SK-N-SH (cell line): ENCODE results near the gene CD6. TPM values are rescaled to one million over a fixed set of nuclear protein-coding genes. Genes with fewer than 3 reads are reported as not detected.

Source experiments
- CTCF ChIA-PET: fragments of 300-600, 350-600 bp; formaldehyde crosslinking; extraction: SDS; loops from one replicate; lab custom pipeline; 2021; lab: Yijun Ruan, JAX
- POLR2A ChIA-PET: fragments of 350-600 bp; sonication (Branson Sonifier 250); formaldehyde crosslinking; extraction: SDS; loops from one replicate; lab custom pipeline; 2020; ENCODE audit warnings: antibody characterized with exemption, inconsistent platforms; lab: Yijun Ruan, JAX
- DNase-seq: peaks from one replicate; pipeline ENCODE4 v3.0.0; 2012
- H2AFZ ChIP-seq: fragments of 200-600 bp; sonication (generic); 2 replicates; pipeline ENCODE4 v1.8.1; 2016; ENCODE audit warnings: antibody characterized with exemption, mild to moderate bottlenecking, low read depth
- H3F3A ChIP-seq: fragments of 200-600 bp; sonication (generic); replicated peaks from 2 replicates; pipeline ENCODE3; 2016; ENCODE audit warnings: antibody characterized with exemption, mild to moderate bottlenecking; ENCODE audit not compliant: insufficient read depth
- H3K27ac ChIP-seq, 2 experiments: fragments of 200-500 bp in 1 of 2; fragments of 200-600 bp in 1 of 2; sonication (Bioruptor generic) in 1 of 2; sonication (generic), shearing (Covaris generic) in 1 of 2; 2 replicates each; pipeline versions ENCODE4 v1.5.1 to v1.6.1; 2014 to 2016; ENCODE audit warnings: low read depth in 2 of 2, inconsistent platforms in 1 of 2, low read length in 1 of 2, mild to moderate bottlenecking in 1 of 2, mixed read lengths in 1 of 2
- H3K27me3 ChIP-seq: fragments of 200-600 bp; sonication (generic), shearing (Covaris generic); 2 replicates; pipeline ENCODE4 v1.6.1; 2016; ENCODE audit warnings: mixed run types; ENCODE audit not compliant: insufficient read depth
- H3K36me3 ChIP-seq, 2 experiments: fragments of 200-500 bp in 1 of 2; fragments of 200-600 bp in 1 of 2; sonication (Bioruptor generic) in 1 of 2; sonication (generic) in 1 of 2; replicated peaks in 1 of 2; 2 replicates each; pipeline versions ENCODE3 to v1.5.1; 2014 to 2016; ENCODE audit warnings: low read length in 1 of 2, mild to moderate bottlenecking in 1 of 2; ENCODE audit not compliant: insufficient read depth in 2 of 2, control insufficient read depth in 1 of 2
- H3K4me1 ChIP-seq, 2 experiments: fragments of 200-500 bp in 1 of 2; fragments of 200-600 bp in 1 of 2; sonication (Bioruptor generic) in 1 of 2; sonication (generic), shearing (Covaris generic) in 1 of 2; 2 replicates each; pipeline versions ENCODE4 v1.5.1 to v1.6.1; 2014 to 2016; ENCODE audit warnings: low read depth in 1 of 2, low read length in 1 of 2, mixed run types in 1 of 2; ENCODE audit not compliant: insufficient read depth in 2 of 2, control insufficient read depth in 1 of 2
- H3K4me2 ChIP-seq: fragments of 200-600 bp; sonication (generic), shearing (Covaris generic); 2 replicates; pipeline ENCODE4 v1.6.1; 2017; ENCODE audit warnings: mixed run types
- H3K4me3 ChIP-seq, 2 experiments: fragments of 200-500 bp in 1 of 2; fragments of 200-600 bp in 1 of 2; sonication (Bioruptor generic) in 1 of 2; sonication (generic), shearing (Covaris generic) in 1 of 2; 2 replicates each; pipeline versions ENCODE4 v1.5.1 to v1.8.1; 2014 to 2016; ENCODE audit warnings: low read depth in 2 of 2, inconsistent platforms in 1 of 2, low read length in 1 of 2, mild to moderate bottlenecking in 1 of 2, mixed read lengths in 1 of 2, moderate library complexity in 1 of 2
- H3K79me2 ChIP-seq: fragments of 200-600 bp; sonication (generic); 2 replicates; pipeline ENCODE4 v1.8.1; 2017; ENCODE audit warnings: mild to moderate bottlenecking; ENCODE audit not compliant: insufficient read depth
- H3K9ac ChIP-seq: fragments of 200-600 bp; sonication (generic); 2 replicates; pipeline ENCODE4 v1.6.1; 2017; ENCODE audit warnings: mixed run types
- H3K9me2 ChIP-seq: fragments of 200-600 bp; sonication (generic); 2 replicates; pipeline ENCODE4 v1.6.1; 2017; ENCODE audit warnings: mixed run types
- H3K9me3 ChIP-seq: fragments of 200-600 bp; sonication (generic); 2 replicates; pipeline ENCODE4 v1.6.1; 2017; ENCODE audit warnings: mixed run types, mild to moderate bottlenecking, moderate library complexity
- H4K20me1 ChIP-seq: fragments of 200-600 bp; sonication (generic); 2 replicates; pipeline ENCODE4 v1.6.1; 2017; ENCODE audit warnings: mild to moderate bottlenecking, mixed run types; ENCODE audit not compliant: insufficient read depth
- EZH2phosphoT487 ChIP-seq: fragments of 200-600 bp; sonication (generic); IDR thresholded peaks from 2 replicates; pipeline ENCODE4 v1.6.1; 2017; ENCODE audit warnings: low read depth, mixed run types, mild to moderate bottlenecking, antibody characterized with exemption, moderate library complexity, borderline replicate concordance
- FOSL2 ChIP-seq: IDR thresholded peaks from 2 replicates; pipeline ENCODE4 v1.4.0; 2012; ENCODE audit warnings: low read depth, mild to moderate bottlenecking, moderate library complexity, borderline replicate concordance
- FOXJ3 ChIP-seq: sonication (generic); formaldehyde crosslinking; IDR thresholded peaks from 2 replicates; pipeline ENCODE4 v1.5.1; 2020; ENCODE audit warnings: mild to moderate bottlenecking, missing genetic modification reagents
- FOXM1 ChIP-seq: IDR thresholded peaks from 2 replicates; pipeline ENCODE4 v1.4.0; 2012; ENCODE audit warnings: low read depth, mild to moderate bottlenecking
- MEF2A ChIP-seq: IDR thresholded peaks from 2 replicates; pipeline ENCODE4 v1.4.0; 2012; ENCODE audit warnings: low read depth, borderline replicate concordance
- MXI1 ChIP-seq: IDR thresholded peaks from 2 replicates; pipeline ENCODE4 v1.6.1; 2012; ENCODE audit warnings: mild to moderate bottlenecking, low read depth, low read length, improper control_type of control experiment
- POLR2AphosphoS5 ChIP-seq: IDR thresholded peaks from 2 replicates; pipeline ENCODE4 v1.6.1; 2012; ENCODE audit warnings: low read depth, low read length
- RXRA ChIP-seq: IDR thresholded peaks from 2 replicates; pipeline ENCODE4 v1.4.0; 2012; ENCODE audit warnings: low read depth, mild to moderate bottlenecking, borderline replicate concordance
- SIN3A ChIP-seq: IDR thresholded peaks from 2 replicates; pipeline ENCODE4 v1.6.1; 2012; ENCODE audit warnings: low read depth, mild to moderate bottlenecking, low read length, moderate library complexity, borderline replicate concordance
- TAF1 ChIP-seq: IDR thresholded peaks from 2 replicates; pipeline ENCODE4 v1.6.1; 2012; ENCODE audit warnings: low read depth, mild to moderate bottlenecking, low read length, moderate library complexity, borderline replicate concordance
- YY1 ChIP-seq: IDR thresholded peaks from 2 replicates; pipeline ENCODE4 v1.4.0; 2012; ENCODE audit warnings: low read depth, mild to moderate bottlenecking
- WGBS: methylation state at CpG from one replicate; pipeline ENCODE4 v1.1.6; 2017; ENCODE audit warnings: low lambda C conversion rate; 5-methylcytosine and 5-hydroxymethylcytosine counted together
- polyA plus RNA-seq, 3 experiments: library from polyadenylated mRNA; depleted of rRNA; stranded (reverse); fragments of >200 nt; gene quantifications; 2 replicates each; pipeline ENCODE4 v1.2.3, GENCODE V29; 2012
- TF ChIP-seq, protein P1 (sequence below): IDR thresholded peaks from 2 replicates; pipeline ENCODE4 v1.4.0; 2012; ENCODE audit warnings: low read depth
- TF ChIP-seq, protein P2 (sequence below): fragments of 200-600 bp; sonication (generic); IDR thresholded peaks from 2 replicates; pipeline ENCODE4 v1.6.1; 2017; ENCODE audit warnings: antibody characterized with exemption, mild to moderate bottlenecking, moderate library complexity
- TF ChIP-seq, protein P3 (sequence below): IDR thresholded peaks from 2 replicates; pipeline ENCODE4; 2012

The CD6 gene, protein sequence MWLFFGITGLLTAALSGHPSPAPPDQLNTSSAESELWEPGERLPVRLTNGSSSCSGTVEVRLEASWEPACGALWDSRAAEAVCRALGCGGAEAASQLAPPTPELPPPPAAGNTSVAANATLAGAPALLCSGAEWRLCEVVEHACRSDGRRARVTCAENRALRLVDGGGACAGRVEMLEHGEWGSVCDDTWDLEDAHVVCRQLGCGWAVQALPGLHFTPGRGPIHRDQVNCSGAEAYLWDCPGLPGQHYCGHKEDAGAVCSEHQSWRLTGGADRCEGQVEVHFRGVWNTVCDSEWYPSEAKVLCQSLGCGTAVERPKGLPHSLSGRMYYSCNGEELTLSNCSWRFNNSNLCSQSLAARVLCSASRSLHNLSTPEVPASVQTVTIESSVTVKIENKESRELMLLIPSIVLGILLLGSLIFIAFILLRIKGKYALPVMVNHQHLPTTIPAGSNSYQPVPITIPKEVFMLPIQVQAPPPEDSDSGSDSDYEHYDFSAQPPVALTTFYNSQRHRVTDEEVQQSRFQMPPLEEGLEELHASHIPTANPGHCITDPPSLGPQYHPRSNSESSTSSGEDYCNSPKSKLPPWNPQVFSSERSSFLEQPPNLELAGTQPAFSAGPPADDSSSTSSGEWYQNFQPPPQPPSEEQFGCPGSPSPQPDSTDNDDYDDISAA
- not detected in 2 replicates for polyA plus RNA-seq (2012; rRNA removed)
- not detected in 2 replicates for polyA plus RNA-seq (2012; cell fraction: cytosol; rRNA removed)
- not detected in 2 replicates for polyA plus RNA-seq (2012; cell fraction: nucleus; rRNA removed)

DNA sequence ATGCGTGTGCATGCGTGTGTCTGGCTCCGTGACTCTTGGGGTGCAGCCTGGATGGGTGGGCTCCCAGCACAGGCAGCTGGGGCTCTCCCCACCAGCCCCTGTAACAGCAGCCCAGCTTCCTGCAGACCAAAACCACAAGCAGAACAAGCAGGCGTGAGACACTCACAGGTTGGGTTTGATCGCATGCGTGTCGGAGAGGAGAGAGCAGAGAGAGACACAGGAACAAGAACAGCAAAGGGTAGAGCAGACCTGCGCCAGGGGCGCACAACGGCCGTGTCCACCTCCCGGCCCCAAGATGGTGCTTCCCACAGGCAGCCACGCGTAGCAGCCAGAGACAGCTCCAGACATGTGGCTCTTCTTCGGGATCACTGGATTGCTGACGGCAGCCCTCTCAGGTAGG lies at the start of gene CD6:
TSS of gene CD6 (plus strand) at position 161 of the 400 bp plus-strand sequence. CDS start at position 347, 186 bp downstream.
- DNase-seq: no peak
- Histone ChIP-seq H3K4me1 (peaks cover 0 to 3% of the 10 kb centered on the region in 2 experiments; a peak in 1 of 4 replicates), H3K36me3 (no peaks in the 10 kb centered on the region), H3K27ac (no peak within 1 kb of the TSS), H3K4me3 (no peak within 1 kb of the TSS), H3K9ac (no peak within 1 kb of the TSS), H3K4me2 (no peak within 1 kb of the TSS), H4K20me1 (no peaks in the 10 kb centered on the region), H3F3A (no peaks in the 10 kb centered on the region), H2AFZ (no peak within 1 kb of the TSS), H3K9me2 (no peaks in the 10 kb centered on the region), H3K79me2 (no peaks in the 10 kb centered on the region), H3K27me3 (peaks cover 4% of the 10 kb centered on the region; the same call in 1 of the 2 replicates), H3K9me3 (no peaks in the 10 kb centered on the region)
- TF ChIP-seq SIN3A (no peak), MXI1 (no peak), FOSL2 (no peak), RXRA (no peak), MEF2A (no peak), POLR2AphosphoS5 (no peak), FOXM1 (no peak), FOXJ3 (no peak), EZH2phosphoT487 (no peak), YY1 (no peak), TAF1 (no peak)
- TF ChIP-seq, protein P1, sequence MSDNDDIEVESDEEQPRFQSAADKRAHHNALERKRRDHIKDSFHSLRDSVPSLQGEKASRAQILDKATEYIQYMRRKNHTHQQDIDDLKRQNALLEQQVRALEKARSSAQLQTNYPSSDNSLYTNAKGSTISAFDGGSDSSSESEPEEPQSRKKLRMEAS: no peak
- TF ChIP-seq, protein P2, sequence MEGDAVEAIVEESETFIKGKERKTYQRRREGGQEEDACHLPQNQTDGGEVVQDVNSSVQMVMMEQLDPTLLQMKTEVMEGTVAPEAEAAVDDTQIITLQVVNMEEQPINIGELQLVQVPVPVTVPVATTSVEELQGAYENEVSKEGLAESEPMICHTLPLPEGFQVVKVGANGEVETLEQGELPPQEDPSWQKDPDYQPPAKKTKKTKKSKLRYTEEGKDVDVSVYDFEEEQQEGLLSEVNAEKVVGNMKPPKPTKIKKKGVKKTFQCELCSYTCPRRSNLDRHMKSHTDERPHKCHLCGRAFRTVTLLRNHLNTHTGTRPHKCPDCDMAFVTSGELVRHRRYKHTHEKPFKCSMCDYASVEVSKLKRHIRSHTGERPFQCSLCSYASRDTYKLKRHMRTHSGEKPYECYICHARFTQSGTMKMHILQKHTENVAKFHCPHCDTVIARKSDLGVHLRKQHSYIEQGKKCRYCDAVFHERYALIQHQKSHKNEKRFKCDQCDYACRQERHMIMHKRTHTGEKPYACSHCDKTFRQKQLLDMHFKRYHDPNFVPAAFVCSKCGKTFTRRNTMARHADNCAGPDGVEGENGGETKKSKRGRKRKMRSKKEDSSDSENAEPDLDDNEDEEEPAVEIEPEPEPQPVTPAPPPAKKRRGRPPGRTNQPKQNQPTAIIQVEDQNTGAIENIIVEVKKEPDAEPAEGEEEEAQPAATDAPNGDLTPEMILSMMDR: no peak
- TF ChIP-seq, protein P3, sequence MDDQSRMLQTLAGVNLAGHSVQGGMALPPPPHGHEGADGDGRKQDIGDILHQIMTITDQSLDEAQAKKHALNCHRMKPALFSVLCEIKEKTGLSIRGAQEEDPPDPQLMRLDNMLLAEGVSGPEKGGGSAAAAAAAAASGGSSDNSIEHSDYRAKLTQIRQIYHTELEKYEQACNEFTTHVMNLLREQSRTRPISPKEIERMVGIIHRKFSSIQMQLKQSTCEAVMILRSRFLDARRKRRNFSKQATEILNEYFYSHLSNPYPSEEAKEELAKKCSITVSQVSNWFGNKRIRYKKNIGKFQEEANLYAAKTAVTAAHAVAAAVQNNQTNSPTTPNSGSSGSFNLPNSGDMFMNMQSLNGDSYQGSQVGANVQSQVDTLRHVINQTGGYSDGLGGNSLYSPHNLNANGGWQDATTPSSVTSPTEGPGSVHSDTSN: no peak
- 82% methylated on average over 12 of the region's 16 CpGs for WGBS
- ChIA-PET CTCF (interaction anchor here (0.7 to 5.1 kb wide), 5 partner anchors 9 to 151 kb away, joined by 3 to 29 read pairs (median 4); no protein-coding TSS in a partner anchor), POLR2A (no interaction called here)
